Measurements from ENCODE around the gene MAP3K5. TPM values are rescaled to one million over a fixed set of nuclear protein-coding genes. Genes with fewer than 3 reads are reported as not detected.
A peak's percentile ranks its signal among the peaks of the same experiment; 100 is the strongest.

The MAP3K5 gene
- total RNA-seq, 1 donor from 2014 or later = 6.3 TPM

DNA sequence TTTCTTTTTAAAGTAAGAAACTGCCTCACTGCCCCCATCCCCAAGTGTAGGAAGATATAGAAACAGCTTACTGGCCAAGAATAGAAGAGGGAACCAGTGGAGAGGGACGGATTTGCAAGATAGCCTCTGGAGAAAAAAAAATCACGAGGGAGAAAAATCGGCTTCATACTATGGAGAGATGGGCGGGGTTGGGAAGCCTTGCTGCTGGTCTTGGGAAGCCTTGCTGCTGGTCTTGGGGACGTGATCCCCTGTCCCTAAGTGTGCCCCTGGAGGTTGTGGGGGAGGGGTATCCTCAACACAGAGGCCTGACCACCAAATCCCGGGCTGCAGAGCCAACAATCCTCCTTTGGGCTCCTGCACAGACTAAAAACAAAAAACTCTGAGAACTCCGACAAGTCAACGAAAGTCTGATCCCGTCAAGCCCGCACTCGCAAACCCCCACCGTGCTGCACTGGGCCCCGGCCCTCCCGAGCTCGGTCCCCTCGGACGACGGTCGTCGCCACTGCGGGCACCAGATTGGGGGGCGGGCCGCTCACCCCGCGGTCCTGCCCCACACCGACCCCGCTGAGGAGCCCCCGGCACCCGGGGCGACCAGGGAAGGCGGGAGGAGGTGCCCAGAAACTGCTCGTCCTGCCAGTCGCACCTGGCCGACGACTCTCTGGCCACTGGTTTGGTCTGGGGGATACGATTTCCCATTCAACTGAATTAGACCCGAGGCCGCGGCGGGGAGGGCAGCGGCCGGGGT lies 242.8 kb downstream of the MAP3K5 start:
- peak; percentile 48 for DNase-seq (ENCODE audit: low spot score)
- peak; percentile 2 for ATAC-seq

DNA sequence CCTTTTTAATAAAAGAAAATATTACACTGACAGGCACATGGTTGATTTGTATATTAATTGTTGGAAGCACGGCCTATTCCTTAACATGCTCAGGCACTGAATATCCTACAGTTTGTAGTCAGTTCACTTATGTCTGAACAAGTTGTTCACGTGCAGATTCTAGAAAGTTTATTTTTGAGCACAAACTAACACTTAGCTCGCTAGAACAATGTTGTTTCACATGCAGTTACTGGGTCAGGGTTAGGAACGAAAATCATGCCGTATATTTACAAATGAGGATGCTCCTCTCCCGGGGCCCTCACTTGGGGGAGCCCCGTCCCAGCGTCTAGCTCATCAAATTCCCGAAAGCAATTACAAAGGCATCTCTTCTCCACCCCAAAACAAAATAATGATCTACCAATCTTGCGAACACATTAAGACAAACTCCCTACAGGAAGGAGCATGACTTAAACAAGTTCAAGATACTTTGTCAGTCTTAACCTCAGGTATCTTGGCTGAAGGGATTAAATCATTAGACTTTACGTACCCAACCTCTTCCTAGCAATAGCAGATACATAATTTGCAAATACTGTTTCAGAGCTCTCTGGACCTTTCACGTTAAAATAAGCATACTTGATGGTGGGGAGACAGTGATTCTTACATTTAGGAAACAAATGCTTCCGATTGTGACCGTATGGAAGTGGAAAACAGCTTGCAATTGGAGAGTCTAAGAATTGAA lies 243.5 kb downstream of the MAP3K5 start:
- ATAC-seq = no peak
- DNase-seq (ENCODE audit: low spot score) = no peak

DNA sequence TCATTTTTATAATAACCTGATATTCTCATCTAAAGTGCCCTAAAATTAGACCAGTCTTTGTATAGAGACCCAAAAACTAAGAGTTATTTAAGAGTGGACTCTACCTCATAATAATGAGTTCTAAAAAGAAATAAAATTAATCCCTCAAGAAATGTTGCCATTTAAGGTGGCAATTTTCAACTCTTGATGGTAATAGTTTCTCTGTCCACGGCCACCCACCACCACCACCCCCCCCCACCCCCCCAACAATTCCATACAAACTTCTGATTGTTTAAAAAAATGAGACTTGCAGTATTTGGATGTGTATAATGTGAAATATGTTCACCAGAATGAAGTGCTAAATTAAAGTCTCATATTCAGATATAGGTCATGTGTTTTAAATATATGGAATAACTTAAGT lies 244.4 kb downstream of the MAP3K5 start:
- ATAC-seq = no peak
- no peak for DNase-seq (ENCODE audit: low spot score)

DNA sequence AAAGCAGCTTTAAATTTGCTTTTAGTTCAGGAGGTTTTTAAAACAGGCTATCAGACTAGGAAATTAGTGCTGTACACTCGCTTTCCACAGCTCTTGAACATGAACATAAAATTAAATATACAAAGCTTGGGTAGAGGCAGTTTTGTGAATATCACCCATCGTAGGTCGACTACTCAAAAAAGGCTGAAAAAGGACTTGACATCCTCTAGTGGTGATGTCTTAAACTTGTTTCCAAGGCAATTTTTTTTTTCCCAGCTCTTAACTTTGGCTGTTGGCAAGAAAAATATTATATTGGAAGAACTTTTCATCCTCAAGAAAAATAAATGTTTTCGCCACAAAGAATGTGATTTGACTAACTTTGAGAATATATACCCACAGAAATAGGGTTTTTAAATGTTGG lies 244.9 kb downstream of the MAP3K5 start:
- no peak for DNase-seq (ENCODE audit: low spot score)
- no peak for ATAC-seq

- no peak for DNase-seq (ENCODE audit: low spot score)
- ATAC-seq = no peak
Measured at GRCh38 chr6:136546331-136546730, 245.9 kb downstream of the MAP3K5 start.

DNA sequence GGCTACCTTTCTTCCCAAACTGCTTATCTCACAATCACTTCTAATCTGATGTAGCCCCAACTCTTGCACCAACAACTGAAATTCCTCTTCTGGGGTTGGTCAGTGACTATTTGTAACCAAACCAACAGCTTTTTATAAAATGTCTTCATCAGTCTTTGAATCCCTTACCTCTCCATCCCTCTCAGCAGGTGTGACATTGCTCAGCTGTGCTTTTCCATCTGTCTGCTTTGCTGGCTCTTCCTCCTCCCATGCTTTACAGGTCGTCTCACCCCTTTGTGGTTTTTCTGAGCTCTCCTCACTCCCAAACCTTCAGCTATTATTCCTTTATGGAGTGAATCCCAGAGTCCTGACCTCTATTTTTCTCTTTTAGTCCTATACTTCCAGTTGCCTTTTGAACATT lies 248.0 kb downstream of the MAP3K5 start:
- no peak for DNase-seq (ENCODE audit: low spot score)
- ATAC-seq = no peak

- DNase-seq (ENCODE audit: low spot score) (no peak), ATAC-seq (no peak)
Measured at GRCh38 chr6:136541395-136541794, 250.9 kb downstream of the MAP3K5 start.

- ATAC-seq (peak; percentile 81), DNase-seq (ENCODE audit: low spot score) (no peak)
Measured at GRCh38 chr6:136539967-136540652, 252.2 kb downstream of the MAP3K5 start.

DNA sequence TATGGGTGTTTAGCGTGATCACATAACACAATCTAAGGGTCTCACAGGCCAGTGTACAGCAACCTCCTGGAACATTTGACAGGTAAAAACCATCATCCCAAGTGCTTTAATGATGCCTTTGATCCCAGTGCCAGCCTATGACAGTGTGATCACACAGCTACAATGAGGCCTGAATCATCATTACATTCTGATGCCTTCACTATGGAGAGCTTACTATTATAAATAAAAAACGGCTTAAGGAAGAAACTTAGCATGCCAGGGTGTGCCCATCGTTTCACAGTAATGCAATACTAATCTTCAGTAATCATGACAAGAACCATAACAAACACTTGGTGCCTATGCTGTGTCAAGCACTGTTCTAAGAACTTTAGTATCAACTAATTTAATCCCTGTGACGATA lies 253.4 kb downstream of the MAP3K5 start:
- DNase-seq (ENCODE audit: low spot score) (no peak), ATAC-seq (no peak)

DNA sequence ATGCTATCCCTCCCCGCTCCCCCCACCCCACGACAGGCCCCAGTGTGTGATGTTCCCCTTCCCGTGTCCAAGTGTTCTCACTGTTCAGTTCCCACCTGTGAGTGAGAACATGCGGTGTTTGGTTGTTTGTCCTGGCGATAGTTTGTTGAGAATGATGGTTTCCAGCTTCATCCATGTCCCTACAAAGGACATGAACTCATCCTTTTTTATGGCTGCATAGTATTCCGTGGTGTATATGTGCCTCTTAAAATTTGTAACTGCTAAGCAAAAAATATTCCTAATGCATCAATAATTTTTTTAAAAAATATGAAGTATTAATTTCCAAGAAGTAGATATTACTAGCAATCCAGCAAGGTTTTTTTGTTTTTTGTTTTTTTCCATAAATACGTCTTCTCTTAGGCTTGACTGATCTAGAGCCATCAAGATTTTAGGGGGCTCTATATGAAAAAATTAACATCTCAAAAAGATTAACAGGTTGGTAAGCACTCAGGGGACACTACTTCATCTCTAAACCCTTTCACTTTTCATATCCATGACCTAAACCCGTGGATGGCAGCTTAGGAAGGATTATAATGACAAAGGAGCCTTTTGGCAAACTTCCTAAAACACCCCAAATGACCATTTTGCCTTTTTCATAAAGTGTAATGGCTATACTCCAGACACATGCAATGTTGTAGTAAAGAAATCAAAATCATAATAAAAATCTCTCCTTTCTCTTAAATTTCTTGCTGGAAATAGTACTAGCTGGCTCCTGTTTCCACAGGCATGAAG lies 256.2 kb downstream of the MAP3K5 start:
- DNase-seq (ENCODE audit: low spot score) (no peak), ATAC-seq (no peak)

- DNase-seq (ENCODE audit: low spot score) = no peak
- no peak for ATAC-seq
Measured at GRCh38 chr6:136535017-136535765, 257.1 kb downstream of the MAP3K5 start.

DNA sequence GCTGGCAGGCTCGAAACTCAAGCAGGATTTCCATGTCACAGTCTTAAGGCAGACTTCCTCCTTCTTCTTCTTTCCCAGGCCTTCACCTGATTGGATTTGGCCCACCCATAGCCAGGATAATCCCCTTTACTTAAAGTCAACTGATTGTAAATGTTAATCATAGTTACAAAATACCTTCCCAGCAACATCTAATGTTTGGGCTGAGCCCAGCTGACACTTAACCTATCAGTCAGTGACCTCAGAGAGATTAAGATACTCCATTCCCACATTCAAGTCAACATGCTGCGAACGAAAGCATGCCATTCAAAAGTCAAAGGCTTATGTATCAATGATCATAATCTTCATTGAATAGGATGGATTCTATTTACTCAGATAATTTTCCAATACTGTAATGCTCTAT lies 258.0 kb downstream of the MAP3K5 start:
- DNase-seq (ENCODE audit: low spot score) (no peak), ATAC-seq (peak; percentile 79)

- DNase-seq (ENCODE audit: low spot score) (no peak), ATAC-seq (no peak)
Measured at GRCh38 chr6:136533487-136533886, 258.8 kb downstream of the MAP3K5 start.

GRCh38 chr6:136532030-136532429 lies 260.2 kb downstream of the MAP3K5 start:
- ATAC-seq = no peak
- DNase-seq (ENCODE audit: low spot score) = no peak

DNA sequence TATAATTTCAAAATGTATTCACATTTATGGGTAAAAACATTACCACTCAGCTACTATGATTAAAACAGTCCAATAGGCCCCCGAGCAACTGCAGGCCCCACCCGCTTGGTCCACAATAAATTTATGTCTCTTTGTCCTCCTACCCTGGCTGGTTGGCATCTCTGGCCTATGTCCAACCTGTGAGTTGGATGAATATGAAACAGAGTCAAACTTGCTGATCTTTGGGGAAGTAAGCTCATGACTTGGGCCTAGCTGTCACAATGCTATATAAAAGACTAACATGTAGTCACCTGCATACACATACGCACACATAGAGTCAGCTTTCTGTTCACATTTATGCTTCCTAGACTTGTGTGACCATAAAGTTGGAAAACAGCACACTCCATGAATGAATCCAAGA lies 262.6 kb downstream of the MAP3K5 start:
- ATAC-seq (no peak), DNase-seq (ENCODE audit: low spot score) (no peak)

GRCh38 chr6:136528477-136528876 lies 263.8 kb downstream of the MAP3K5 start:
- DNase-seq (ENCODE audit: low spot score) (no peak), ATAC-seq (no peak)

- no peak for DNase-seq (ENCODE audit: low spot score)
- ATAC-seq = no peak
Measured at GRCh38 chr6:136527831-136528230, 264.4 kb downstream of the MAP3K5 start.

- DNase-seq (ENCODE audit: low spot score) = no peak
- ATAC-seq = no peak
Measured at GRCh38 chr6:136526937-136527336, 265.3 kb downstream of the MAP3K5 start.

- peak; percentile 44 for ATAC-seq
Measured at GRCh38 chr6:136526196-136526930, 265.9 kb downstream of the MAP3K5 start.

More at GRCh38 chr6:136526196-136526930, 265.9 kb downstream of the MAP3K5 start:
- DNase-seq (ENCODE audit: low spot score) = no peak

Data from left lobe of liver (tissue), 2 donors.